Nephron (organoid): ENCODE measurements around the gene MBOAT2.

ENCODE experiments used
- H3K27ac Mint-ChIP-seq, 3 experiments: 2 replicates each; pipeline ENCODE4 v1.8.0; 2020; ENCODE audit warnings: mixed read lengths in 3 of 3, mild to moderate bottlenecking in 2 of 3, moderate library complexity in 1 of 3
- H3K27me3 Mint-ChIP-seq: 2 replicates; pipeline ENCODE4 v1.8.0; 2021; ENCODE audit warnings: low read depth, mild to moderate bottlenecking, moderate library complexity, mixed read lengths
- H3K36me3 Mint-ChIP-seq: 2 replicates; pipeline ENCODE4 v1.8.0; 2020; ENCODE audit warnings: low read depth, mixed read lengths
- H3K4me1 Mint-ChIP-seq: 2 replicates; pipeline ENCODE4 v1.8.0; 2020; ENCODE audit warnings: mixed read lengths
- H3K4me3 Mint-ChIP-seq, 3 experiments: 2 replicates each; pipeline ENCODE4 v1.8.0; 2020; ENCODE audit warnings: mild to moderate bottlenecking in 3 of 3, mixed read lengths in 3 of 3, moderate library complexity in 2 of 3
- H3K9me3 Mint-ChIP-seq: 2 replicates; pipeline ENCODE4 v1.8.0; 2020; ENCODE audit warnings: mixed read lengths
- CTCF ChIP-seq, 3 experiments: fragments of 200-600 bp; sonication (generic); IDR thresholded peaks; one replicate each; pipeline ENCODE4 v1.5.0; 2021; ENCODE audit warnings: antibody characterized with exemption in 3 of 3; ENCODE audit not compliant: unreplicated experiment in 3 of 3

Gene MBOAT2

GRCh38 chr2:8984157-8984556, 19.3 kb downstream of the MBOAT2 start:
- Mint-ChIP-seq H3K4me3 (peak overlapping the region; percentile 10 to 47 (median 39)), H3K9me3 (no peaks in the 10 kb centered on the region), H3K4me1 (peaks cover 28% of the 10 kb centered on the region), H3K27me3 (no peaks in the 10 kb centered on the region), H3K36me3 (no peaks in the 10 kb centered on the region), H3K27ac (peak overlapping the region; percentile 89 to 99 (median 96))
- no peak for TF ChIP-seq CTCF (IDR thresholded peaks at IDR 0.05; ENCODE audit: unreplicated experiment in 3 of 3)

- Mint-ChIP-seq H3K9me3 (no peaks in the 10 kb centered on the region), H3K4me1 (peaks cover 28% of the 10 kb centered on the region), H3K36me3 (no peaks in the 10 kb centered on the region), H3K27me3 (no peaks in the 10 kb centered on the region), H3K4me3 (no peak overlapping the region), H3K27ac (peak overlapping the region in 2 of 3 experiments; percentile 96 to 99)
- TF ChIP-seq CTCF (IDR thresholded peaks at IDR 0.05; ENCODE audit: unreplicated experiment in 3 of 3), result no peak
Measured at GRCh38 chr2:8983571-8983970, 19.9 kb downstream of the MBOAT2 start.

- H3K27ac Mint-ChIP-seq, result no peak overlapping the region
- peaks cover 28% of the 10 kb centered on the region for H3K4me1 Mint-ChIP-seq
- no peak overlapping the region for H3K4me3 Mint-ChIP-seq
- no peaks in the 10 kb centered on the region for H3K27me3 Mint-ChIP-seq
- no peak for TF ChIP-seq CTCF (IDR thresholded peaks at IDR 0.05; ENCODE audit: unreplicated experiment in 3 of 3)
- no peaks in the 10 kb centered on the region for H3K36me3 Mint-ChIP-seq
- H3K9me3 Mint-ChIP-seq, result no peaks in the 10 kb centered on the region
Measured at GRCh38 chr2:8981876-8982275, 21.6 kb downstream of the MBOAT2 start.

DNA sequence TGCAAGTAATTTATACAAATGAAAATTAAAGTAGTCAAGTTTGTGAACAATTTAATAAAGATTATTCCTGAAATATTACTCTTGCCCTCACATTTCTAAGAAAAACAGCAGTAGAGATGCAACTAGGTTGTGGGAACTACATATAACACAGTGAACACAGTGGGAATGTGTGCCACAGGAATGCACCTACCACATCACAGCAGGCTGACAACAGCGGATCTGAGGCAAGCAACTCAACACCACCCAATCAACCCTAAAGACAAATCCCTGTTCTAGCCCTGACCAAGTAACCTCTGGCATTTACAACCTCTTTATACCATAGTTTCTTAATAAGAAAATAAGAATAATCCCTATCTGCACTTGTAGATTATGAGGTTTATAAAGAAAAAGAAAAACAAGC, 23.4 kb downstream of the MBOAT2 start:
- no peak for TF ChIP-seq CTCF (IDR thresholded peaks at IDR 0.05; ENCODE audit: unreplicated experiment in 3 of 3)
- Mint-ChIP-seq H3K27me3 (no peaks in the 10 kb centered on the region), H3K9me3 (no peaks in the 10 kb centered on the region), H3K4me1 (peaks cover 18% of the 10 kb centered on the region), H3K36me3 (no peaks in the 10 kb centered on the region), H3K4me3 (no peak overlapping the region), H3K27ac (no peak overlapping the region)

- no peak for TF ChIP-seq CTCF (IDR thresholded peaks at IDR 0.05; ENCODE audit: unreplicated experiment in 3 of 3)
- H3K4me3 Mint-ChIP-seq, result no peak overlapping the region
- no peaks in the 10 kb centered on the region for H3K36me3 Mint-ChIP-seq
- no peaks in the 10 kb centered on the region for H3K9me3 Mint-ChIP-seq
- no peaks in the 10 kb centered on the region for H3K27me3 Mint-ChIP-seq
- H3K27ac Mint-ChIP-seq, result no peak overlapping the region
- no peaks in the 10 kb centered on the region for H3K4me1 Mint-ChIP-seq
Measured at GRCh38 chr2:8977758-8978157, 25.7 kb downstream of the MBOAT2 start.

GRCh38 chr2:8976442-8977259, 26.8 kb downstream of the MBOAT2 start:
- Mint-ChIP-seq H3K4me3 (no peak overlapping the region), H3K9me3 (no peaks in the 10 kb centered on the region)

More at GRCh38 chr2:8976442-8977259, 26.8 kb downstream of the MBOAT2 start:
- Mint-ChIP-seq H3K27me3 (no peaks in the 10 kb centered on the region), H3K4me1 (no peaks in the 10 kb centered on the region), H3K36me3 (no peaks in the 10 kb centered on the region), H3K27ac (no peak overlapping the region)
- no peak for TF ChIP-seq CTCF (IDR thresholded peaks at IDR 0.05; ENCODE audit: unreplicated experiment in 3 of 3)
